ENCODE data around the gene MBTPS1.

- TF ChIP-seq CTCF (conservative IDR thresholded peaks at IDR 0.05; ENCODE audit: low read depth in 2 of 2) (no peak), CREB1 (CRISPR knock-in tag; IDR thresholded peaks at IDR 0.05; ENCODE audit: low read depth) (no peak), POLR2AphosphoS5 (IDR thresholded peaks at IDR 0.05; ENCODE audit: low read depth) (no peak), EZH2 (IDR thresholded peaks at IDR 0.05; ENCODE audit: low read depth, unreplicated experiment) (no peak), EZH2phosphoT487 (IDR thresholded peaks at IDR 0.05; ENCODE audit: unreplicated experiment) (no peak), ETS1 (IDR thresholded peaks at IDR 0.05) (no peak), NANOG (IDR thresholded peaks at IDR 0.05; ENCODE audit: borderline replicate concordance) (no peak), REST (IDR thresholded peaks at IDR 0.05; ENCODE audit: unreplicated experiment) (no peak), JUNB (IDR thresholded peaks at IDR 0.05; ENCODE audit: unreplicated experiment) (no peak)
Observed at GRCh38 chr16:84024854-84025253, 91.9 kb downstream of the MBTPS1 start.

Measured in GM23338 (cell line).